Colon (tissue), 2 donors: ENCODE measurements around the gene ICE1.
"Not testable (repeated sequence)": the region's sequence is repeated elsewhere in the genome, so short reads cannot be mapped to it uniquely, and the experiment has no call there.

ENCODE experiments used
- FAIRE-seq: peaks from 2 replicates; lab custom pipeline; 2012; peaks lifted over from hg19 to GRCh38; lab: Jason Lieb, UNC
- donor health status: control.
- donor health status: control.

Gene ICE1

DNA sequence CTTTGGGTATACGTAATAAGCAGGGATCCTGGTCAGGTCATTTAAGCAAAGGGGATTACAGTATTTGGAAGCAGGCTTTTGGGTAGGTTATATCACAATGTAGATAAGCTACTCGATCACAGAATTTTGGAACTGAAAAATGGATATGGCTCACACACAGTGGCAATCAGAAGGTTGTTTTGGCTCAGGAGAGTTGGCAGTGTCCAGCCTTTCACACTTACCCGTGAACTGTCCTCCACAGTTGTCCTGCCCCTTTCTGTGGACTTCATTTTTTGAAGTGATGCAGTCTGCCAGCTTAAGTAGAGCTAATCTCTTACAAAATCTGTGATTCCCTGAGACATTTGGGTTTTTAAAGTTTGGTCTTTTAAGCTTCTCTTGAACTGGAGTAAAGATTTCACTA, 30.7 kb downstream of the ICE1 start:
- FAIRE-seq = no peak

DNA sequence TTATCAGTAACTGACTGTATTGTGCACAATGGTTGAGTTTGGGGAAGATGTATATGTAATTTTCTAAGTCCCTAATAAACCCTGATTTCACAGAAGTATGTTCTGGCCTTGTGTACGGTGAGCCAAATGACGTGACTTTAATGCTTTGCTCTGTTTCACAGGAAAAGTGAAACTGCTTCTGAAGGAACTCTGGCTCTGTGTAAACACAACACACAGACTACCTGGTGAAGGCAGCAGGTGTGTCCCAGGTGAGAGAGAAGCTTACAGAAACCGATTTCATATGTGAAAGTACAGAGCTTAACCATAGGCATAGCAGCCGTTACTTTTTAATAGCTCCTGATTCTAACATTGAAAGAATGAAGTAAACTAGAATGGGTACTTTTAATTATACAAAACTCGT, 31.9 kb downstream of the ICE1 start:
- no peak for FAIRE-seq

DNA sequence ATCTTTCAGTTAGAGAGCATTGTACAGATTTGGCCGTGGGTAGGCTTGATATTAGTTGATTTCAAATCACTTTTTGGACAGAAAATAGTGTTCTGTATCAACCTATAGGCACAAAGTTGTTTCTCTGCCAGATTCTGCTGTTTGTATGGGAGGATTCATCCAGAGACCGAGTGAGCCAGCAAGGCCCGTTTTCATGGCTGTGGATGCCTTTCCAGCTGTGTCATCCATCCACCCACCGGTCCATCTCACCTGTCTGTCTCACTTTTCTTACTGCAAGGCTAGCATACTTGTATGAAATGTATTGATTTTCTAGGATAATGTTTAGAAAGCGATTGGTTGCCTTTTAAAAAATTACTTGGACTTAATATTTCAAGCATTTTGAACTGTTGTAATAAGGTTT, 34.4 kb downstream of the ICE1 start:
- no peak for FAIRE-seq

DNA sequence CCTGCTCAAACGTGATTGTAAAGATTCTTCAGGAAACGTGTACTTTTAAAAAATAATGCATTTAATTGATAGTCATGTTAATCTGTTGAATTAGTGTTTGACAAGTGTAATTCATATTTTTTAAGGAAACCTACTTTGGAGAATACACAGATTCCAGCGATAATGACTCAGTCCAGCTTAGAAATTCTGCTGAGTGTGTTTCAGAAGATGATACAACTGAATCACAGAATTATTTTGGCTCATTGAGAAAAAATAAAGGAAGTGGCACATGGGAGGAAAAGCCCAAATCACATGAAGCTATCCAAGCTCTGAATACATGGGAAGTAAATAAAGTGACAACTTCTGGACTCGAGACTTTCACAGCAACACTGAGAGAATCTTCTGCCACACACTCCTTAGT, 37.8 kb downstream of the ICE1 start:
- FAIRE-seq = no peak

DNA sequence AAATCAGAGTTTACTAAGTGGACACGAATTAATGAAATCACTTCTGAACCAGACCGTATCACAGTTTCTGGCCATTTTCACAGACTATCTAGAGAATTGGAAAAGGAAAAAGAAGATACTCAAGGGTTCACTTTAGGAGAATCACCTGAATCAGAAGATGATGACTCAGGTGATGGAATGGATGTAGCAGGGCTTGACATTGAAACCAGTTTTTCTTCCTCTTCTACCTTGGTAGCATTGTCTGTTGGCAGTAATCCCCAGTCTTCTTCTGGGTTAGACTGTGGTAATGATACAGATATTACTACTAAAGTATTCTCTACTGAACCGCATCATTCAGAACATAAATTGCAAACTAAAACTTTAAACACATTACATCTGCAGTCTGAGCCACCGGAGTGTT, 38.5 kb downstream of the ICE1 start:
- FAIRE-seq = no peak

DNA sequence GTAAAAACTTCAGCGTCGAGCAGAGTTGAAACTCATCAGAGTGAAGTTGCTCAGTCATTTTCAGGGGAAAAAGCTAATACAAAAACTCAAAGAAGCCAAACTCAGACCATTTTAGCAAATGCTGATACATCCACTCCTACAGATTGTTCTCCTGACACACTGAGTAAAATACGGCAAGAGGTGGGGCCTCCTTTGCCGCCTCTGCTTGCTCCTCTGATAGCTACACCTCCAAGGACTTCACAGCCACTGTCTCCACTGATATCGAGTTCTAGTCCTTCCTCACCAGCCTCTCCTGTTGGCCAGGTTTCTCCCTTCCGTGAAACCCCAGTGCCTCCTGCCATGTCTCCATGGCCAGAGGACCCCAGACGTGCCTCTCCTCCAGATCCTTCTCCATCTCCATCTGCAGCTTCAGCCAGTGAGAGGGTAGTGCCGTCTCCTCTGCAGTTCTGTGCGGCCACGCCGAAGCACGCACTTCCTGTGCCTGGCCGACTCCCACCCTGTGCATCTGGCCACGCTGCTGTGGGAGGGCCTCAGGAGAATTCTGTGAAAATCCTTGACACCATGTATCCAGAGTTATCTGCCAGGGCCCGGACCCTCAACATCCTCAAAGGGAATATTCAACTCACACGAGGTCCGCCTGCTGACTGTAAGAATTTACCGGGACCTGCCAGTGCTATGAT, 41.7 kb downstream of the ICE1 start:
- no peak for FAIRE-seq

DNA sequence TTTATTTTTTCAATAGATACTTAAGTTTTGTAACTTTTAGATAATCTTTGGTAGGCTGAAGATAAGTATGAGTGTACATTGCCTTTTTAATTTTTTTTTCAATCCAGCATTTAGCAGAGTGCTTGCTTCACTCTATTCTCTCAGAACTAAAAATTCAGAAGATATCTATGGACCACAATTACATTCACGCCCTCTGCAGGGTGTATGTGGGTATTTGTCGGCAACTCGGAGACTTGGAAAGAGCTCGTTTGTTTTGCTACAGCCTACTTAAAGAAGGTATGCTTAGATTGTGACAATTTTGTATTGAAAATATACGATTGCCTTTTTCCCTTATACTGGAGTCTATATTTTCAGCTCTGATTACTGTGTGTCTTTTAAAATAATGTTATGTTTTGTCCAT, 43.8 kb downstream of the ICE1 start:
- no peak for FAIRE-seq

DNA sequence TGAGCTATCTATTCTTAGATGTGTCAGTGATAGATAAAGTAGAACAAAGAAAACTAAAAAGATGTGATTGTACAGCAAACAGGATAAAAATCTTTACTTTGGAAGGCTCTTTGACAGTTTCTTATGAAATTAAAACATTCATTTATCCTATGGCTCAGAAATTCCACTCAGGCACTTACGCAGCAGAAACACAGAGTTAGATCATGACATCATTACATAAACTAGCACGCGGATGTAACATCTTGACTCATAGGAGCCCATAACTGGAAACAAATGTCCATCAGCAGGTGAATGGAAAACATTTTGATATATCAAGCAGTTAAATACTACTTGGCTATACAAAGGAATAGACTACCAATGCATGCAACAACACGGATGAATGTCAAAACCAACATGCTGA, 45.3 kb downstream of the ICE1 start:
- no peak for FAIRE-seq

DNA sequence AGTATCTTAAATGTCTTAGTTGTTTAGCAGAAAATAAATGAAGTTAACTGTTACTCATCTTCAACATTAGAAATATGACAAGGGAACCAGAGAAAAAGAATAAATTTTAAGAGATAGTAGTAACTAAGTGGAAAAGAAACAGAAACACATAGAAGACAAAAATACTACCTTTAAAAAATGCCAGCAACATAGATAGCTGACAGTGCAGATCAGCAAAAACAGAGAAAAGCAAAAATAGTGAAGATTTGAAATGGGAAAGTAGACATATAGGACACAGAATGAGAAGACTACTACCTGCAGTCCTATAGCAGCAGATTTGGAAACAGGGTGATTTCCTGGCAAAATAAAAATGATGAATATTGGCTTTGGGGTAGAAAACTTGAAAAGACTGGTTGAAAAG, 48.5 kb downstream of the ICE1 start:
- FAIRE-seq = no peak

DNA sequence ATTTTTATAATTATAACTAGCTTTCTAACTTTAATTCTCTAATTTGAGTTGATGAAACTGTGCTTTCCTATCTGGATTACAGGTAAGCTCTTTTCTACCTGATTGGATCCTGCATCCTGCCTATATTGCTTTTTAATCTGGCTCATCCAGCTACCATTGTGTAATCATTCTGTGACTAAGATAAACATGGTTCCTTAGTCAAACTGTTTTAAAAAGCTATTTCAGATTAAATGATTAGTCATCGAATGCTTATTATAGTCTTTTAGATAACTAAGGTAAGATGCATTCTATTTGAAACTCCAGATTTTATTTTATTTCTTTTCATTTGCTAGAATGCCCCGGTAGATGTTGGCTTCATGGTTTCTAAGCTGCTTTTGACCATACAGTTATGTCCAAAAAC, 50.7 kb downstream of the ICE1 start:
- no peak for FAIRE-seq

DNA sequence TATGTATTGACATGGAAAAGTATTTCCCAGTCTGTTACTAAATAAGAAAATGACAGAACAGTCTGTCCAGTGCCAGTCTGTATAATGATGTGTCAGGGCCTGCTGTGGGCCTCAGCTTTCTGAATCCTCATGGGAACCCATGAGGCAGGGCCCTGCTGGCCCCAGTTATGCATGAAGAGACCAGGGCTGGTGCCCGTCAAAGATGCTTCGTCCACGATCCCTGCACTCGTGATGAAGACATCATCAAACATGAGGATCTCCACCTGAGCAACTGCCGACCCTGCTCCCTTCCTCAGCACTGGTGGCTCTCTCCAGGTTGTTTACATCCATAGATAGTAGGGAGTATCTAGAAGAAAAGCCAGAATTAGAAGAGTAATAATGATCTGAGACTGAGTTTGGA, 52.5 kb downstream of the ICE1 start:
- no peak for FAIRE-seq

DNA sequence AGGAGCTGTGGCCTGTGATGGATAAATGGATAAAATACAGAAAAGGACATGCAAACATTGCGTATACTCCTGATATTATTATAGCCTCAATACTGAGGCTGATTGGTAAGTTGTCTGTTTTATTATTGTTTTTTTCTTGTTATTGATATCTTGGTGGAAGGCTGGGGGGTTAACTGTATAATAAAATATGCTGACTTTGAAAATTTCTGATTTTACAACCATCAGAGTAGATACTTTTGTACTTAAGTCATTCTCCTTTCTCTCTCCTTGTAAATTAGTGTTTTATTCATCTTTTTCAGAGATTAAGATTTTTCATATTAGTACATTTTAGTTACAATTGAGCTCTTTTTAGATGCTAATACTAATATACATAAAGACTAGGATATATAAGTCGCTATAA, 53.5 kb downstream of the ICE1 start:
- FAIRE-seq = no peak

DNA sequence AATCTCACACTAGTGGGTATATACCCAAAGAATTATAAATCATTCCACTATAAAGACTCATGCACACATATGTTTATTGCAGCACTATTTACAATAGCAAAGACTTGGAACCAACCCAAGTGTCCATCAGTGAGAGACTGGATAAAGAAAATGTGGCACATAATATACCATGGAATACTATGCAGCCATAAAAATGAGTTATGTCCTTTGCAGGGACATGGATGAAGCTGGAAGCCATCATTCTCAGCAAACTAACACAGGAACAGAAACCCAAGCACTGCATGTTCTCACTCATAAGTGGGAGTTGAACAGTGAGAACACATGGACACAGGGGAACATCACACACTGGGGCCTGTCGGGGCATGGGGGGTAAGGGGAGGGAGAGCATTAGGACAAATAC, 57.1 kb downstream of the ICE1 start:
- FAIRE-seq = not testable (repeated sequence)

DNA sequence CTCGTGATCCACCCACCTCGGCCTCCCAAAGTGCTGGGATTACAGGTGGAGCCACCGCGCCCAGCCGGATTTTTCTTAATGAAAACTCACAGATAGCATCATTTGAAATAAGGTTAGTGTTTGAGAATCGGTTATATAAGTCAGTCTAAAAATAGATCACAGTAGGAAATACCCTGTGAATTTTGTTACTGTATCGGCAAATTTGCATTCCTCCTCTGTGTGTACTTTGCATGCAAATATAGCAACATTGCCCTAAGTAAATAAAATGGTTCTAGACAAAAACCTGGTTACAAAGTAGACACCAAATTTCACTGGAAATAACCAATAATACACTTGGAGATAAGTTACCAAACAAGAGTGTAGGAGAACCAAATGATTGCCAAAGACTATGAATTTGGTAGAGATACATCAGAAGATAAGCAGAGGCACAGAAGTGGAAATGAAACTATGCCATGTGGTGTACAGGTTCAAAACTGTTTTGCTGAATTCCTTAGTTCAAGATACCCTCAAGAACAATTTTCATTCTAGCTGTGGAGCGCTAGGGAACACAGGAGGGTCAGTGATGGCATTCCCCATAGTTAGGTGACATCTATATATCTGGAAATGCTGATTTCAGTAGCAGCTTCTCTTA, 58.1 kb downstream of the ICE1 start:
- FAIRE-seq = no peak

DNA sequence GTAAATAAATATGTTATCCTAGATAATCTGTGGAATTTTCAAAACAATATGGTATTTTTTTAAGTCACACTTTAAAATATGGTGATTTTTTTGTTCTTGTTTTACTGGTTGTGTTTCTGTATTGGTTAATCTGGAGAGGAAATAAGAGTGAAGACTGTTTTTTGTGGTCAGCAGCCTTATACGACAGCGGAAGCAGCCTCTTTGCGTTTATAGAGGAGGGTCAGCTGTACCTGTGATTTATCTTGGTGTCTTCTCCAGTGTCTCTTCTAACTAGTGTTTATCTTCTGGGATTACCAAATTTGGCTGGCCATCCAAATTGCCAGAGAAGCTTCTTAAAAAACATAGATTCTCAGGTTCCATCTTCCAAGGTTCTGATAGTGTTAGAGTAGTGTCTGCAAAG, 58.7 kb downstream of the ICE1 start:
- FAIRE-seq = no peak

DNA sequence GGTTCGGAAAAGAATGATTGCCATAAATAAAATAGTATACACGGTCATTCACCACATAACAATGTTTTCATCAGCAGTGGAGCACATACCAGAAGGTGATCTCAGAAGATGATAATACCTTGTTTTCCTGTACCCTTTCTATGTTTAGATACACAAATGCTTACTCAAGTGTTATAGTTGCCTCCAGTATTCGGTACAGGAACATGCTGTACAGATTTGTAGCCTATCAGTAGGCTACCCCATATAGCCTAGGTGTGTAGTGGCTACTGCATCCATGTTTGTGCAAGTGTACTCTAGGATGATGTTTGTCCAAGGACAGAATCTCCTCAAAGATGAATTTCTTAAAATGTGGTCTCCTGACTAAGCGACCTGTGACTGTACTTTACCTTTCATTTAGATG, 59.2 kb downstream of the ICE1 start:
- no peak for FAIRE-seq

DNA sequence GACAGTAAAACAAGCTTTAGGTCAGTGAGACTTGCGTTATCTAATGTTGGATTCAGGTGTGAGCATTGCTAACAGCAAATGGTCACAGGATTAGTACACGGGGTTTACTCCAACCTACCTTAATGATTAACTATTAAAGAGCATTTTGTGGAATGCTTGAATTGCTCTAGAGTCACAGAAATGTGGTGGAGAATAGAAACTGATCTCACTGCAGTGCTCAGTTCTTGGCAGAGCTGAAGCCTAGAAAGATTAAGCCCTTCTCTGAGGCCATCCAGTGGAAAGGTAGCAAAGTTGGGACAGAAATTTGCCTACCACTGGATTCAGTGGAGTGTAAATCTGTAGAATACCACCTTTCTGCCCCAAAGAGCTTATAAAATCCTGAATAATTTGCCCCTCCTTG, 60.9 kb downstream of the ICE1 start:
- FAIRE-seq = no peak

DNA sequence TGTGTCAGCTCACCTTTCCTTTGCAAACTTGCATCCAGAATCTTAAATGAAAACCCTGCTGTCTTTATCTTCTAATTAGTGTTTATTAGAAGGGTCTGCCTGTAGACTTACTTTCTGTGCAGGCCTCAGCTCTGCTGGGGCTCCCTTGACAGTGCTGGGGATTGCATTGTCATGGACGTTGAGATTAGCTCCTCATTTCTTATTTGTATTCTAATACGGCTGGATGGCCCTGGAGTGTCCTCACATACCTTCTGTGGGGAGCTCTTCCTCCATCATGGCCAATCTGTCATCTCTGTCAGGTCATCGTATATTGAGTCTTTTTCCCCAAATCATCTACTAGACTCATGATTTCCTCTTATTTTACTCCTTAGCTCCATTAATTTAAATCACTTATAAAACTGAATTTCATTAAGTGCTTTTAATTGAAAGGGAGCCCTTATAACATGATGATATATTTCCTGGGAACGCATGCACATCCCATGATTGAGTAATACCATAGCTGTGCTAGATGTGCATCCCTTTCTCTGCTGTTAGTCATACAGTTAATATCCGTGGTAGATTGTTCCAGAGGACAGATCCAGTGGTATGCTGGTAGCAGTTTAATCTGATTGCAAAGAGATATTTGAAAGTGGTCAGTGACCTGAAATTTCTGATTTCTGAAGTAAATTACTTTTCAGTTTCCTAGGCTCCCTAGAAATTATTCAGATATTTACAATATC, 61.6 kb downstream of the ICE1 start:
- FAIRE-seq = no peak

DNA sequence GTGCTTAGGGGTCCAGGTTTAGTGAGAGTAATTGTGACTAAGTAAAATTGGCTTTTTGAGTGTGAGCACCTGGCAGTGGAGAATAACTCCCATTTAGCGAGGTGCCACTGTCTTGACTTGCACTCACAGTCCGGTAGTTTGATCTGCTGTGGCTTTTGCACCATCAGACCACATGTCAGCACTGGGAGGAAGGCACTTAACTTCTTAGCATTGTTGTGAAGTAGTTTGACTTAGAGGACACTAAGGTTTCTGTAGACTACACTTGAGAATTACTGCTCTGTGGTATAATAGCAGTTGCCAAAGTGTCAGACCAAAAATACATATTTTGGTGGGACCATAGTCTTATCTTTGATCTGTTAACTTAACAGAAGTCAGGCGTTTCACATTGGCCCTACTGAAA, 63.6 kb downstream of the ICE1 start:
- no peak for FAIRE-seq

DNA sequence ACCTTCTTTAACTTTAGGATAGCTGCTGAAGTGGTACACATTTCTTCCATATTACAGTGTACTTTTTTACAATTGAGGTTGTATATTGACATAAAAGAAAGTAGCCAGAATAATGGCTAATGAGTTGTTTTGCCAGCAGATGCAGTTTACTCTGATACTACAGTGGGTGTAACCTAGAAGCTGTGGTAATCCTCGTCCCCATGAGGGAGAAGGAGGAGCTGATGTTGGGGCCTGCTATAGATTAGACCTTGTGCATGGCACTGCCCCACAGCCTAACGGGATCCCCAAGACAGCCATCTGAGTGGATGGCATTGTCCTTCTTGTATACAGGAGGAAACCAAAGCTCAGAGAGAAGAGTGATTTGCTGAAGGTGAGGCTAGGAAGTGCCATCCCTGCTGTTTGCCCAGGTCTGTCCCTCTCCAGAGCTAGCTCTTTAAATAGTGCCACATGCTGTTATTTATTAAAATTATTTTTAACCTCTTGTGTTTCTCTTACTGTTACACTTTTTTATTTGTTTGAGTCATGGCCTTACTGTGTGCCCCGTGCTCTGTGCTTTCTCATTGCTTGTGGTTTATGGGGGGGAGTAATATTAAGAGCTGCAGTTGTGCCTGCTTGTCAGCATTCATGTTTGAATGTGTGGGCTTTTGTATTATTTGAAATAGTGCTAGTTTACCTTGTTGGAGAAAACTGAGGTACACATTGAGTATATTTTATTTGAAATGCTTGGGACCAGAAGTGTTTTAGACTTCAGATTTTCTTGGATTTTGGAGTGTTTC, 65.3 kb downstream of the ICE1 start:
- no peak for FAIRE-seq

DNA sequence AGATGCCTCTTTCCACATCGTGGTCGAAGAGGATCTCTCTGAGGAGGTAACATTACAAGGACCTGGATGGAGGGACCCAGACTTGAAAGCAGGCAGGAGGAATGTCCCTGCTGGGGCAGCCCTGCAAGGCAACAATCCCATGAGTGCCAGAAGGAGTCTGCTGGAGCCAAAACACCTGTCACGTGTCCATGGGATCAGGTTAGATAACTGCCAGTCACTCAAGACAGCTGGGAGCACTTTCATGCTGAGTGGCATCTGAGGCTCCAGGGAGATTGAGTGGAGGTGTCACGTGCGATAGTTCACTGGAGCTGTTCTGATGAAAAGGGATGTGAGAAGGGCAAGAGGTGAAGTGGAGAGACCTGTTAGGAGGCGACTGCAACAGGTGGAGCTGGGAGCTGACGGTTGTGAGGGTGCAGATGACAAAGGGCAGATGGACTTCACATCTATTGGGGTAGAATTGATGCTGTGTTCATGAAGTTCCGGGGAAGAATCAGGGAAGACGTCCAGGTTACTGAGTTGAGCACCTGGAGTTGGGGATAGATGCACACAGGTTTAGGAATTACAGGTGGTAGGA, 68.4 kb downstream of the ICE1 start:
- FAIRE-seq = no peak

DNA sequence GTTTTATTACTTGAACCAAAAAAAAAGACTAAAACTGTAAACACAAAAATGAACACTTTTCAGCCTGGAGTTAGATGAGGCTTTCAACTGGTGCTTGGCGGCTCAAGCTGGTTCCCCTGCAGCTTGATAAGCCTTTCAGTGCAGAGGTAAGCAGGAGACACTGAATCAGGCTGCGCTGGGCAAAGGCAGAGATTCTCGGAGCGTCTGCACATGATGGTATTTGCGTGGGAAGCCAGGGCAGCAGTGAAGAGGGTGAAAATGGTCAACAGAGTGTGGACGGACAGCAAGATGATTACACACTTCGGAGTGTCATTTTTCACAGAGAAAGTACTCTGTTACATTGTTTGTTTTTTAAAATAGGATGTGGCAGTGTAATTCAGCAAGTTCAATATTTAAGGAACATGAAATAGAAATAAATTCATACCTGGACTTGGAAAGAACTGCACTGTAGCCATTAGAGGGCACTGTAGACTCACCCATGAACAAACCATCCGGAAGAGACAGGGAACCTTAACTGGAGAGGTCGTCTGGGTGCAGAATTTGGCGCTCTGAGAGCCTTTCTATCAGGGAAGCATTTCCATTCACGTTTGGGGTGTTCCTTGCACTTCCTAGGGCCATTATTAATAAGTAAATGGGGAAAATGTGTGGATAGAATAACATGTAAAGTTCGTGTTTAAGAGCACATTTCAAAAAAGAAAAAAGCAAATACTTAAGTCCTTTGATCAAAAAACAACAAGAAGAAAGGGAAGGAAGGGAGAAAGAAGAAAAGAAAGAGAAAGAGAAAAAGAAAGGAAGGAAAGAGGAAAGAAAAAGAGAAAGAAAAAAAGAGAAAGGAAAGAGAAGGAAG, 69.8 kb downstream of the ICE1 start:
- FAIRE-seq = no peak
